HCT116 (cell line): ENCODE results near the gene PUSL1. TPM values are rescaled to one million over a fixed set of nuclear protein-coding genes. Genes with fewer than 3 reads are reported as not detected.

Experiments used
- ATAC-seq: fragments of 200-7000 bp; cut with Tn5 transposase; 2 replicates; pipeline ENCODE4 v1.9.1; 2020; ENCODE audit warnings: mild to moderate bottlenecking, moderate library complexity
- BruUV-seq: library from RNA; stranded (reverse); fragments of 400-500 nt; replicated peaks from 2 replicates; lab custom pipeline; 2021; lab: Mats Ljungman, UMichigan
- CTCF ChIA-PET: fragments of 300-600 bp; sonication (Branson Sonifier 250); formaldehyde crosslinking; loops from one replicate; lab custom pipeline; 2021; ENCODE audit warnings: antibody characterized with exemption; lab: Charles Lee
- POLR2A ChIA-PET: fragments of 300-600, 350-600 bp; sonication (Branson Sonifier 250); formaldehyde crosslinking; loops from one replicate; lab custom pipeline; 2021; ENCODE audit warnings: antibody characterized with exemption; lab: Charles Lee
- RAD21 ChIA-PET, 2 experiments: fragments of 300-600 bp; sonication (Branson Sonifier 250); formaldehyde crosslinking; loops; one replicate each; lab custom pipeline; 2023; ENCODE audit warnings: low total read pairs in 2 of 2; ENCODE audit not compliant: uncharacterized antibody in 2 of 2, unreplicated experiment in 2 of 2, low non-redundant PET in 1 of 2; lab: Charles Lee
- DNase-seq: peaks from one replicate; pipeline ENCODE4 v3.0.0-alpha.2; 2010; ENCODE audit warnings: low read depth, low spot score
- H2AFZ ChIP-seq: fragments of 200-600 bp; shearing (Covaris generic), sonication (generic); 2 replicates; pipeline ENCODE4 v1.6.1; 2017; ENCODE audit warnings: low read depth, mixed run types, mixed read lengths, antibody characterized with exemption, low read length; ENCODE audit not compliant: poor library complexity, severe bottlenecking
- H3K27ac ChIP-seq: 2 replicates; pipeline ENCODE4 v1.5.1; 2012; ENCODE audit warnings: low read depth, low read length
- H3K27me3 ChIP-seq: fragments of 200-600 bp; sonication (generic); 2 replicates; pipeline ENCODE4 v1.6.1; 2016; ENCODE audit warnings: mixed run types, low read length, mixed read lengths; ENCODE audit not compliant: insufficient read depth
- H3K36me3 ChIP-seq, 2 experiments: fragments of 200-500 bp in 1 of 2; fragments of 200-600 bp in 1 of 2; sonication (Bioruptor generic) in 1 of 2; sonication (generic) in 1 of 2; 2 replicates each; pipeline versions ENCODE4 v1.5.1 to v1.6.1; 2014 to 2016; ENCODE audit warnings: low read length in 2 of 2, inconsistent platforms in 1 of 2, mixed read lengths in 1 of 2, mixed run types in 1 of 2; ENCODE audit not compliant: insufficient read depth in 2 of 2, control insufficient read depth in 1 of 2
- H3K4me1 ChIP-seq, 2 experiments: fragments of 200-600 bp in 1 of 2; sonication (generic) in 1 of 2; 2 replicates each; pipeline versions ENCODE4 v1.5.1 to v1.6.1; 2012 to 2017; ENCODE audit warnings: low read length in 2 of 2, inconsistent platforms in 1 of 2, mild to moderate bottlenecking in 1 of 2, mixed read lengths in 1 of 2, mixed run types in 1 of 2, moderate library complexity in 1 of 2; ENCODE audit not compliant: insufficient read depth in 2 of 2, control insufficient read depth in 1 of 2
- H3K4me2 ChIP-seq: fragments of 200-600 bp; sonication (generic); 2 replicates; pipeline ENCODE4 v1.6.1; 2017; ENCODE audit warnings: mixed run types, low read length, mixed read lengths
- H3K4me3 ChIP-seq, 2 experiments: fragments of 200-600 bp in 1 of 2; sonication (generic) in 1 of 2; replicated peaks in 1 of 2; 2 replicates each; pipeline ENCODE4 v1.5.1; 2011 to 2016; ENCODE audit warnings: low read length in 2 of 2, control low read depth in 1 of 2, low read depth in 1 of 2, mild to moderate bottlenecking in 1 of 2, mixed read lengths in 1 of 2, mixed run types in 1 of 2
- H3K79me2 ChIP-seq: fragments of 200-600 bp; sonication (generic); 2 replicates; pipeline ENCODE4 v1.6.1; 2017; ENCODE audit warnings: mild to moderate bottlenecking, mixed run types, low read length, moderate library complexity, mixed read lengths; ENCODE audit not compliant: insufficient read depth
- H3K9ac ChIP-seq: fragments of 200-600 bp; sonication (generic); 2 replicates; pipeline ENCODE4 v1.6.1; 2016; ENCODE audit warnings: low read length, mixed read lengths
- H3K9me2 ChIP-seq: fragments of 200-600 bp; sonication (generic), shearing (Covaris generic); 2 replicates; pipeline ENCODE4 v1.6.1; 2017; ENCODE audit warnings: mixed run types, mild to moderate bottlenecking, moderate library complexity; ENCODE audit not compliant: insufficient read depth
- H3K9me3 ChIP-seq, 2 experiments: fragments of 200-500 bp in 1 of 2; fragments of 200-600 bp in 1 of 2; sonication (Bioruptor generic) in 1 of 2; sonication (generic) in 1 of 2; 2 replicates each; pipeline ENCODE4 v1.6.1; 2014 to 2017; ENCODE audit warnings: low read length in 2 of 2, mixed read lengths in 2 of 2, inconsistent platforms in 1 of 2, low read depth in 1 of 2, mild to moderate bottlenecking in 1 of 2, mixed run types in 1 of 2, moderate library complexity in 1 of 2; ENCODE audit not compliant: control insufficient read depth in 1 of 2, insufficient read depth in 1 of 2
- H4K20me1 ChIP-seq: fragments of 200-600 bp; sonication (generic), shearing (Covaris generic); 2 replicates; pipeline ENCODE4 v1.6.1; 2017; ENCODE audit warnings: mixed run types, mild to moderate bottlenecking, moderate library complexity; ENCODE audit not compliant: insufficient read depth
- CBX3 ChIP-seq: IDR thresholded peaks from 2 replicates; pipeline ENCODE4 v1.6.1; 2012; ENCODE audit warnings: low read depth
- CEBPB ChIP-seq: IDR thresholded peaks from 2 replicates; pipeline ENCODE4 v1.6.1; 2012; ENCODE audit warnings: low read depth
- EGR1 ChIP-seq: IDR thresholded peaks from 2 replicates; pipeline ENCODE4 v1.6.1; 2012; ENCODE audit warnings: low read depth
- ELF1 ChIP-seq: IDR thresholded peaks from 2 replicates; pipeline ENCODE4 v1.6.1; 2012; ENCODE audit warnings: low read depth, borderline replicate concordance
- EZH2 ChIP-seq: fragments of 200-600 bp; sonication (generic); IDR thresholded peaks from 2 replicates; pipeline ENCODE4 v1.6.1; 2017; ENCODE audit warnings: antibody characterized with exemption, mixed run types
- EZH2phosphoT487 ChIP-seq: fragments of 200-600 bp; IDR thresholded peaks from 2 replicates; pipeline ENCODE4 v1.6.1; 2018; ENCODE audit warnings: antibody characterized with exemption, borderline replicate concordance
- FOSL1 ChIP-seq: IDR thresholded peaks from 2 replicates; pipeline ENCODE4 v1.6.1; 2012; ENCODE audit warnings: low read depth
- POLR2A ChIP-seq: IDR thresholded peaks from 2 replicates; pipeline ENCODE4 v1.7.0; 2011; ENCODE audit warnings: borderline replicate concordance; ENCODE audit not compliant: insufficient read depth, insufficient read length; ENCODE audit errors: extremely low read depth
- RAD21 ChIP-seq: IDR thresholded peaks from 2 replicates; pipeline ENCODE4 v1.6.1; 2012; ENCODE audit warnings: low read depth, mild to moderate bottlenecking
- SRF ChIP-seq: IDR thresholded peaks from 2 replicates; pipeline ENCODE4 v1.6.1; 2012; ENCODE audit warnings: low read depth
- YY1 ChIP-seq: IDR thresholded peaks from 2 replicates; pipeline ENCODE4 v1.6.1; 2011; ENCODE audit warnings: low read length, low read depth, moderate library complexity, mild to moderate bottlenecking; ENCODE audit not compliant: insufficient replicate concordance; ENCODE audit errors: extremely low read depth
- ZNF274 ChIP-seq: fragments of 200-500 bp; sonication (Bioruptor generic); IDR thresholded peaks from 2 replicates; pipeline ENCODE4 v1.6.1; 2014; ENCODE audit warnings: mild to moderate bottlenecking, low read depth, low read length, inconsistent platforms
- intact Hi-C: fragments of 100-400 bp; cut with micrococcal nuclease; formaldehyde crosslinking; loops from 2 replicates; pipeline ENCODE4 v1.10.0; 2022
- total RNA-seq: library from RNA; stranded (reverse); gene quantifications from one replicate; pipeline ENCODE4 v1.2.1, GENCODE V29; 2021; ENCODE audit not compliant: unreplicated experiment
- TF ChIP-seq, protein P1 (sequence below): IDR thresholded peaks from 2 replicates; pipeline ENCODE4 v1.6.1; 2012
- TF ChIP-seq, protein P2 (sequence below): IDR thresholded peaks from 2 replicates; pipeline ENCODE4 v1.6.1; 2012
- TF ChIP-seq, protein P3 (sequence below): IDR thresholded peaks from 2 replicates; pipeline ENCODE4 v1.6.1; 2011; ENCODE audit warnings: mild to moderate bottlenecking, low read length, moderate library complexity; ENCODE audit not compliant: insufficient replicate concordance; ENCODE audit errors: extremely low read depth
- TF ChIP-seq, protein P4 (sequence below): IDR thresholded peaks from 2 replicates; pipeline ENCODE4 v1.6.1; 2012; ENCODE audit warnings: low read depth
- TF ChIP-seq, protein P5 (sequence below), 3 experiments: fragments of 200-600 bp in 1 of 3; sonication (generic) in 1 of 3; IDR thresholded peaks in 2 of 3; conservative IDR thresholded peaks in 1 of 3; 2 replicates each; pipeline ENCODE4 v1.5.1; 2012 to 2017; ENCODE audit warnings: low read depth in 2 of 3, low read length in 2 of 3, antibody characterized with exemption in 1 of 3, borderline replicate concordance in 1 of 3, control low read depth in 1 of 3, mild to moderate bottlenecking in 1 of 3, mixed read lengths in 1 of 3, mixed run types in 1 of 3, moderate library complexity in 1 of 3; ENCODE audit not compliant: insufficient read depth in 1 of 3

Gene PUSL1
- total RNA-seq, 1 experiment from 2014 or later = 47.2 TPM

DNA sequence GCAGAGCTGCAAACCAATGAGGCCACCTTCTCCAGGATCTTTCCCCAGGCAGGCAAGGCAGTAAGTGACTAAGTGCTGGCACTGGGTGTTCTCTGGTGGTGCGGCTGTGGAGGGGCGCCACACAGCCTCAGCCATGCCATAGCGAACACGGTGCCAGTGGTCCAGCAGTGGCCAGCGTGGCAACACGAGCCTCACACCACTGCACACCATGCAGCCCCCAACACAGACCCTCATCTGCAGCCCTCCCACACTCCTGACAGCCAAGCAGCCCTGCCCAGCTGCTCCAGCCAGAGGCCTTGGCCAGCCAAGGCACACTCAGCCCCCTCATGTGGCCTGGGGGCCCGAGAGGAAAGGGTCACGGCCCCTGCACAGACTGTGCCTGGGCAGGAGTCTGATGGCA lies 13.1 kb downstream of the PUSL1 start (continued):
- TF ChIP-seq FOSL1 = no peak
- TF ChIP-seq, protein P1, sequence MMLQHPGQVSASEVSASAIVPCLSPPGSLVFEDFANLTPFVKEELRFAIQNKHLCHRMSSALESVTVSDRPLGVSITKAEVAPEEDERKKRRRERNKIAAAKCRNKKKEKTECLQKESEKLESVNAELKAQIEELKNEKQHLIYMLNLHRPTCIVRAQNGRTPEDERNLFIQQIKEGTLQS = no peak
- no peak for TF ChIP-seq CBX3
- no peak for TF ChIP-seq CEBPB
- TF ChIP-seq, protein P2, sequence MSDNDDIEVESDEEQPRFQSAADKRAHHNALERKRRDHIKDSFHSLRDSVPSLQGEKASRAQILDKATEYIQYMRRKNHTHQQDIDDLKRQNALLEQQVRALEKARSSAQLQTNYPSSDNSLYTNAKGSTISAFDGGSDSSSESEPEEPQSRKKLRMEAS = no peak
- TF ChIP-seq, protein P3, sequence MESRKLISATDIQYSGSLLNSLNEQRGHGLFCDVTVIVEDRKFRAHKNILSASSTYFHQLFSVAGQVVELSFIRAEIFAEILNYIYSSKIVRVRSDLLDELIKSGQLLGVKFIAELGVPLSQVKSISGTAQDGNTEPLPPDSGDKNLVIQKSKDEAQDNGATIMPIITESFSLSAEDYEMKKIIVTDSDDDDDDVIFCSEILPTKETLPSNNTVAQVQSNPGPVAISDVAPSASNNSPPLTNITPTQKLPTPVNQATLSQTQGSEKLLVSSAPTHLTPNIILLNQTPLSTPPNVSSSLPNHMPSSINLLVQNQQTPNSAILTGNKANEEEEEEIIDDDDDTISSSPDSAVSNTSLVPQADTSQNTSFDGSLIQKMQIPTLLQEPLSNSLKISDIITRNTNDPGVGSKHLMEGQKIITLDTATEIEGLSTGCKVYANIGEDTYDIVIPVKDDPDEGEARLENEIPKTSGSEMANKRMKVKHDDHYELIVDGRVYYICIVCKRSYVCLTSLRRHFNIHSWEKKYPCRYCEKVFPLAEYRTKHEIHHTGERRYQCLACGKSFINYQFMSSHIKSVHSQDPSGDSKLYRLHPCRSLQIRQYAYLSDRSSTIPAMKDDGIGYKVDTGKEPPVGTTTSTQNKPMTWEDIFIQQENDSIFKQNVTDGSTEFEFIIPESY = no peak
- no peak for TF ChIP-seq EZH2phosphoT487

GRCh38 chr1:1322418-1322817 lies 14.0 kb downstream of the PUSL1 start:
- Histone ChIP-seq H3K4me1 (peaks cover 30 to 47% of the 10 kb centered on the region in 2 experiments), H3K36me3 (peaks cover 4 to 13% of the 10 kb centered on the region in 2 experiments; a peak in 2 of 4 replicates), H3K9ac (no peak overlapping the region), H3K27me3 (no peaks in the 10 kb centered on the region), H3K9me2 (no peaks in the 10 kb centered on the region), H4K20me1 (peaks cover 10% of the 10 kb centered on the region; the same call in 1 of the 2 replicates), H2AFZ (no peak overlapping the region), H3K4me2 (no peak overlapping the region), H3K4me3 (no peak overlapping the region), H3K27ac (no peak overlapping the region), H3K79me2 (peaks cover 84% of the 10 kb centered on the region), H3K9me3 (no peaks in the 10 kb centered on the region)
- ATAC-seq (no peak), DNase-seq (no peak)
- ChIA-PET POLR2A (no interaction called here), CTCF (no interaction called here), RAD21 (no interaction called here)
- no TSS peak for BruUV-seq
- intact Hi-C loops = no loop called here
- no peak for TF ChIP-seq POLR2A
- TF ChIP-seq CEBPB = no peak
- TF ChIP-seq YY1 = no peak
- TF ChIP-seq EZH2 = no peak
- TF ChIP-seq RAD21 = no peak
- no peak for TF ChIP-seq ELF1
- TF ChIP-seq, protein P2 = no peak
- TF ChIP-seq CBX3 = no peak
- TF ChIP-seq, protein P4, sequence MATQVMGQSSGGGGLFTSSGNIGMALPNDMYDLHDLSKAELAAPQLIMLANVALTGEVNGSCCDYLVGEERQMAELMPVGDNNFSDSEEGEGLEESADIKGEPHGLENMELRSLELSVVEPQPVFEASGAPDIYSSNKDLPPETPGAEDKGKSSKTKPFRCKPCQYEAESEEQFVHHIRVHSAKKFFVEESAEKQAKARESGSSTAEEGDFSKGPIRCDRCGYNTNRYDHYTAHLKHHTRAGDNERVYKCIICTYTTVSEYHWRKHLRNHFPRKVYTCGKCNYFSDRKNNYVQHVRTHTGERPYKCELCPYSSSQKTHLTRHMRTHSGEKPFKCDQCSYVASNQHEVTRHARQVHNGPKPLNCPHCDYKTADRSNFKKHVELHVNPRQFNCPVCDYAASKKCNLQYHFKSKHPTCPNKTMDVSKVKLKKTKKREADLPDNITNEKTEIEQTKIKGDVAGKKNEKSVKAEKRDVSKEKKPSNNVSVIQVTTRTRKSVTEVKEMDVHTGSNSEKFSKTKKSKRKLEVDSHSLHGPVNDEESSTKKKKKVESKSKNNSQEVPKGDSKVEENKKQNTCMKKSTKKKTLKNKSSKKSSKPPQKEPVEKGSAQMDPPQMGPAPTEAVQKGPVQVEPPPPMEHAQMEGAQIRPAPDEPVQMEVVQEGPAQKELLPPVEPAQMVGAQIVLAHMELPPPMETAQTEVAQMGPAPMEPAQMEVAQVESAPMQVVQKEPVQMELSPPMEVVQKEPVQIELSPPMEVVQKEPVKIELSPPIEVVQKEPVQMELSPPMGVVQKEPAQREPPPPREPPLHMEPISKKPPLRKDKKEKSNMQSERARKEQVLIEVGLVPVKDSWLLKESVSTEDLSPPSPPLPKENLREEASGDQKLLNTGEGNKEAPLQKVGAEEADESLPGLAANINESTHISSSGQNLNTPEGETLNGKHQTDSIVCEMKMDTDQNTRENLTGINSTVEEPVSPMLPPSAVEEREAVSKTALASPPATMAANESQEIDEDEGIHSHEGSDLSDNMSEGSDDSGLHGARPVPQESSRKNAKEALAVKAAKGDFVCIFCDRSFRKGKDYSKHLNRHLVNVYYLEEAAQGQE = no peak
- no peak for TF ChIP-seq FOSL1
- TF ChIP-seq, protein P5, sequence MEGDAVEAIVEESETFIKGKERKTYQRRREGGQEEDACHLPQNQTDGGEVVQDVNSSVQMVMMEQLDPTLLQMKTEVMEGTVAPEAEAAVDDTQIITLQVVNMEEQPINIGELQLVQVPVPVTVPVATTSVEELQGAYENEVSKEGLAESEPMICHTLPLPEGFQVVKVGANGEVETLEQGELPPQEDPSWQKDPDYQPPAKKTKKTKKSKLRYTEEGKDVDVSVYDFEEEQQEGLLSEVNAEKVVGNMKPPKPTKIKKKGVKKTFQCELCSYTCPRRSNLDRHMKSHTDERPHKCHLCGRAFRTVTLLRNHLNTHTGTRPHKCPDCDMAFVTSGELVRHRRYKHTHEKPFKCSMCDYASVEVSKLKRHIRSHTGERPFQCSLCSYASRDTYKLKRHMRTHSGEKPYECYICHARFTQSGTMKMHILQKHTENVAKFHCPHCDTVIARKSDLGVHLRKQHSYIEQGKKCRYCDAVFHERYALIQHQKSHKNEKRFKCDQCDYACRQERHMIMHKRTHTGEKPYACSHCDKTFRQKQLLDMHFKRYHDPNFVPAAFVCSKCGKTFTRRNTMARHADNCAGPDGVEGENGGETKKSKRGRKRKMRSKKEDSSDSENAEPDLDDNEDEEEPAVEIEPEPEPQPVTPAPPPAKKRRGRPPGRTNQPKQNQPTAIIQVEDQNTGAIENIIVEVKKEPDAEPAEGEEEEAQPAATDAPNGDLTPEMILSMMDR (IDR thresholded peaks at IDR 0.05 in 2 of 3, conservative IDR thresholded peaks at IDR 0.05 in 1 of 3; ENCODE audit: borderline replicate concordance in 1 of 3, insufficient read depth in 1 of 3, low read depth in 2 of 3, low read length in 2 of 3) = no peak
- TF ChIP-seq EZH2phosphoT487 = no peak
- no peak for TF ChIP-seq SRF
- TF ChIP-seq EGR1 = no peak
- no peak for TF ChIP-seq ZNF274
